GM12878 (cell line): ENCODE results near the gene SCT. TPM values are rescaled to one million over a fixed set of nuclear protein-coding genes. Genes with fewer than 3 reads are reported as not detected.
A peak's percentile ranks its signal among the peaks of the same experiment; 100 is the strongest.

ENCODE experiments used
- ATAC-seq: fragments of 200-7000 bp; cut with Tn5 transposase; 3 replicates; pipeline ENCODE4 v1.9.1; 2020; ENCODE audit warnings: mild to moderate bottlenecking, moderate library complexity
- BruUV-seq: library from RNA; stranded (reverse); fragments of 400-500 nt; replicated peaks from 2 replicates; lab custom pipeline; 2021; lab: Mats Ljungman, UMichigan
- CTCF ChIA-PET: fragments of 300-600 bp; sonication (Branson Sonifier 250); formaldehyde crosslinking; extraction: SDS; loops from one replicate; lab custom pipeline; 2021; ENCODE audit warnings: inconsistent platforms; lab: Yijun Ruan, JAX
- POLR2A ChIA-PET: fragments of 350-600 bp; formaldehyde crosslinking; extraction: SDS; loops from one replicate; lab custom pipeline; 2021; ENCODE audit warnings: inconsistent platforms; lab: Charles Lee
- RAD21 ChIA-PET: fragments of 300-600 bp; sonication (Branson Sonifier 250); formaldehyde crosslinking; loops from one replicate; lab custom pipeline; 2023; ENCODE audit warnings: antibody characterized with exemption; ENCODE audit not compliant: unreplicated experiment; lab: Charles Lee
- SMC1A ChIA-PET: fragments of 300-600 bp; sonication (Branson Sonifier 250); formaldehyde crosslinking; loops from one replicate; lab custom pipeline; 2023; ENCODE audit not compliant: unreplicated experiment, uncharacterized antibody; lab: Charles Lee
- DNase-seq: peaks from one replicate; pipeline ENCODE4 v3.0.0-alpha.2; 2011; ENCODE audit warnings: low read depth, low spot score
- FAIRE-seq: peaks from 3 replicates; lab custom pipeline; 2011; peaks lifted over from hg19 to GRCh38; lab: Jason Lieb, UNC
- H2AFZ ChIP-seq: 2 replicates; pipeline ENCODE4 v1.6.0; 2011; ENCODE audit warnings: low read depth, low read length, control low read depth; ENCODE audit not compliant: control insufficient read depth
- H3K27ac ChIP-seq: 2 replicates; pipeline ENCODE4 v1.5.1; 2011; ENCODE audit warnings: control low read depth; ENCODE audit not compliant: control insufficient read depth, insufficient read depth
- H3K27me3 ChIP-seq, 2 experiments: replicated peaks in 1 of 2; 2 replicates each; pipeline versions ENCODE4 v1.6.0 to v1.6.1; 2011; ENCODE audit warnings: low read length in 1 of 2; ENCODE audit not compliant: control insufficient read depth in 2 of 2, insufficient read depth in 2 of 2
- H3K36me3 ChIP-seq, 2 experiments: 2 replicates each; pipeline ENCODE4 v1.5.1; 2011; ENCODE audit warnings: low read length in 1 of 2; ENCODE audit not compliant: control insufficient read depth in 2 of 2, insufficient read depth in 2 of 2
- H3K4me1 ChIP-seq: 2 replicates; pipeline ENCODE4 v1.6.1; 2011; ENCODE audit warnings: mild to moderate bottlenecking, low read length, moderate library complexity, mixed read lengths; ENCODE audit not compliant: control insufficient read depth, insufficient read depth
- H3K4me2 ChIP-seq: 2 replicates; pipeline ENCODE4 v1.6.0; 2011; ENCODE audit warnings: control low read depth; ENCODE audit not compliant: control insufficient read depth, insufficient read depth
- H3K4me3 ChIP-seq: fragments of 200-600 bp; sonication (generic); 2 replicates; pipeline ENCODE4 v1.5.1; 2016
- H3K79me2 ChIP-seq: 2 replicates; pipeline ENCODE4 v1.6.0; 2011; ENCODE audit warnings: low read length; ENCODE audit not compliant: control insufficient read depth, insufficient read depth
- H3K9ac ChIP-seq: 2 replicates; pipeline ENCODE4 v1.8.0; 2011; ENCODE audit warnings: low read length, control low read depth, mixed read lengths; ENCODE audit not compliant: control insufficient read depth, insufficient read depth
- H3K9me3 ChIP-seq: replicated peaks from 3 replicates; pipeline ENCODE4 v1.5.1; 2011; ENCODE audit warnings: mild to moderate bottlenecking, low read length; ENCODE audit not compliant: control insufficient read depth, insufficient read depth
- H4K20me1 ChIP-seq: 2 replicates; pipeline ENCODE4 v1.6.0; 2011; ENCODE audit not compliant: control insufficient read depth, insufficient read depth
- BCL11A ChIP-seq: IDR thresholded peaks from 2 replicates; pipeline ENCODE4 v1.6.1; 2011; ENCODE audit warnings: low read depth, low read length
- BHLHE40 ChIP-seq, 2 experiments: fragments of 450-650 bp in 1 of 2; IDR thresholded peaks; 2 replicates each; pipeline ENCODE4 v1.6.1; 2011 to 2017; ENCODE audit warnings: low read depth in 2 of 2, borderline replicate concordance in 1 of 2, improper control_type of control experiment in 1 of 2, low read length in 1 of 2, mild to moderate bottlenecking in 1 of 2
- CBX5 ChIP-seq: sonication (generic); IDR thresholded peaks from 2 replicates; pipeline ENCODE4 v1.6.1; 2016; ENCODE audit warnings: low read depth, moderate library complexity, mild to moderate bottlenecking, inconsistent platforms
- ETV6 ChIP-seq, 2 experiments: fragments of 450-650 bp in 1 of 2; IDR thresholded peaks in 1 of 2; conservative IDR thresholded peaks in 1 of 2; 2 replicates each; pipeline ENCODE4 v1.6.1; 2014; ENCODE audit warnings: antibody characterized with exemption in 1 of 2, borderline replicate concordance in 1 of 2, low read depth in 1 of 2, mild to moderate bottlenecking in 1 of 2, moderate library complexity in 1 of 2
- IKZF2 ChIP-seq, 2 experiments: fragments of 450-650 bp; IDR thresholded peaks; 2 replicates each; pipeline ENCODE4 v1.6.1; 2017; ENCODE audit warnings: mild to moderate bottlenecking in 2 of 2, moderate library complexity in 2 of 2
- LARP7 ChIP-seq: fragments of 450-650 bp; IDR thresholded peaks from 2 replicates; pipeline ENCODE4 v1.6.1; 2017; ENCODE audit warnings: mild to moderate bottlenecking
- MTA2 ChIP-seq: fragments of 450-650 bp; IDR thresholded peaks from 2 replicates; pipeline ENCODE4 v1.6.1; 2016; ENCODE audit warnings: low read depth, mild to moderate bottlenecking, moderate library complexity
- NFYA ChIP-seq: IDR thresholded peaks from 2 replicates; pipeline ENCODE4 v1.6.1; 2011; ENCODE audit warnings: low read depth, mild to moderate bottlenecking, low read length, improper control_type of control experiment, borderline replicate concordance
- NFYB ChIP-seq: IDR thresholded peaks from 2 replicates; pipeline ENCODE4 v1.6.1; 2011; ENCODE audit warnings: low read depth, mild to moderate bottlenecking, low read length, improper control_type of control experiment, moderate library complexity; ENCODE audit not compliant: insufficient read depth
- POLR2A ChIP-seq: IDR thresholded peaks from 2 replicates; pipeline ENCODE4 v1.6.1; 2011; ENCODE audit warnings: low read depth, mild to moderate bottlenecking, low read length
- SP1 ChIP-seq: IDR thresholded peaks from one replicate; pipeline ENCODE4 v1.6.1; 2011; ENCODE audit warnings: low read depth, low read length
- SUPT20H ChIP-seq: IDR thresholded peaks from 2 replicates; pipeline ENCODE4 v1.6.1; 2011; ENCODE audit warnings: low read depth, mild to moderate bottlenecking, low read length, moderate library complexity, borderline replicate concordance; ENCODE audit not compliant: control insufficient read depth
- TCF12 ChIP-seq: IDR thresholded peaks from 2 replicates; pipeline ENCODE4 v1.6.1; 2011; ENCODE audit warnings: low read depth, mild to moderate bottlenecking, low read length
- ZNF24 ChIP-seq: fragments of 450-650 bp; IDR thresholded peaks from 2 replicates; pipeline ENCODE4 v1.6.1; 2017; ENCODE audit warnings: antibody characterized with exemption, mild to moderate bottlenecking
- WGBS: methylation state at CpG from one replicate; pipeline ENCODE4 v1.1.6; 2016; ENCODE audit warnings: low lambda C conversion rate; ENCODE audit not compliant: insufficient replicate concordance, insufficient coverage; ENCODE audit errors: missing lambda C conversion rate; 5-methylcytosine and 5-hydroxymethylcytosine counted together
- in situ Hi-C: fragments of 300-500 bp; cut with MboI; formaldehyde crosslinking; loops from 9 replicates; pipeline ENCODE4 v1.14.3; 2018; ENCODE audit warnings: mixed read lengths
- intact Hi-C: fragments of 100-400 bp; cut with micrococcal nuclease; formaldehyde crosslinking; loops from one replicate; pipeline ENCODE4 v1.14.2; 2022; ENCODE audit not compliant: unreplicated experiment
- polyA plus RNA-seq, 11 experiments: library from polyadenylated mRNA; depleted of rRNA in 4 of 11; unstranded in 6 of 11; stranded (reverse) in 5 of 11; fragments of >200 nt; fragmentation: Nextera tagmentation in 4 of 11; fragmentation: Illumina TruSeq in 1 of 11; extraction: Ambion mirVana in 4 of 11; extraction: Trizol in 1 of 11; gene quantifications; 1 replicate in 1 of 11; 2 replicates in 10 of 11; pipeline versions ENCODE4 v1.2.1 to v1.2.3, GENCODE V29; 2011 to 2016; ENCODE audit warnings: inconsistent platforms in 2 of 11, missing spikeins in 2 of 11, low read depth in 1 of 11
- total RNA-seq, 4 experiments: library from RNA; depleted of rRNA in 3 of 4; stranded (reverse); fragments of >200 nt in 3 of 4; fragmentation: Illumina TruSeq in 1 of 4; extraction: Trizol in 1 of 4; gene quantifications; 2 replicates each; pipeline versions ENCODE4 v1.2.1 to v1.2.3, GENCODE V29; 2013 to 2021

SCT gene
- total and polyA plus RNA-seq, 10 of the 15 experiments (the other 5 are each of a cell fraction or from before 2014, with no cell fraction given), result not detected

GRCh38 chr11:641806-642370 is 14.9 kb upstream of the SCT start:
- H3K4me1 ChIP-seq, result peaks cover 13% of the 10 kb centered on the region
- H3K4me2 ChIP-seq, result no peak overlapping the region
- RAD21 ChIA-PET, result no interaction called here
- in situ Hi-C loops (no loop called here), intact Hi-C loops (no loop called here)
- H3K9ac ChIP-seq, result no peak overlapping the region
- CTCF ChIA-PET, result no interaction called here
- no peak overlapping the region for H2AFZ ChIP-seq
- peaks cover 0 to 2% of the 10 kb centered on the region in 2 experiments; a peak in 3 of 4 replicates for H3K36me3 ChIP-seq
- SMC1A ChIA-PET, result no interaction called here
- no peaks in the 10 kb centered on the region for H3K79me2 ChIP-seq
- H4K20me1 ChIP-seq, result no peaks in the 10 kb centered on the region
- POLR2A ChIA-PET, result no interaction called here
- H3K9me3 ChIP-seq, result no peaks in the 10 kb centered on the region
- TF ChIP-seq POLR2A (0 out of 2 replicates have a peak, but pooled peaks have one; percentile 47), NFYB (no peak)
- TF ChIP-seq, all 136 proteins: peak for 1
- peaks cover 0 to 5% of the 10 kb centered on the region in 2 experiments; a peak in 2 of 4 replicates for H3K27me3 ChIP-seq
- 84% methylated on average over 19 of the region's 19 CpGs for WGBS
- BruUV-seq, result no TSS peak
- no peak overlapping the region for H3K4me3 ChIP-seq
- ATAC-seq (no peak), FAIRE-seq (no peak), DNase-seq (no peak)
- H3K27ac ChIP-seq, result no peak overlapping the region

- RAD21 ChIA-PET, result no interaction called here
- Histone ChIP-seq H3K4me1 (peaks cover under 1% of the 10 kb centered on the region), H3K4me2 (no peak overlapping the region), H2AFZ (no peak overlapping the region), H3K9me3 (no peaks in the 10 kb centered on the region), H3K27me3 (peaks cover 0 to 5% of the 10 kb centered on the region in 2 experiments; a peak in 2 of 4 replicates), H3K27ac (no peak overlapping the region), H4K20me1 (no peaks in the 10 kb centered on the region), H3K36me3 (peaks cover 0 to 2% of the 10 kb centered on the region in 2 experiments; a peak in 2 of 4 replicates), H3K4me3 (no peak overlapping the region), H3K79me2 (no peaks in the 10 kb centered on the region), H3K9ac (no peak overlapping the region)
- WGBS, result 28% methylated on average over 26 of the region's 69 CpGs
- ATAC-seq (no peak), FAIRE-seq (no peak), DNase-seq (no peak)
- BruUV-seq, result no TSS peak
- intact Hi-C loops (no loop called here), in situ Hi-C loops (no loop called here)
- SMC1A ChIA-PET, result no interaction called here
- POLR2A ChIA-PET, result no interaction called here
- CTCF ChIA-PET, result no interaction called here
- no peak for TF ChIP-seq ETV6 (conservative IDR thresholded peaks at IDR 0.05 in 1 of 2, IDR thresholded peaks at IDR 0.05 in 1 of 2; ENCODE audit: borderline replicate concordance in 1 of 2, low read depth in 1 of 2)
- TF ChIP-seq POLR2A, result 0 out of 2 replicates have a peak, but pooled peaks have one; percentile 9
- no peak for TF ChIP-seq BCL11A
- TF ChIP-seq SP1, result no peak
- no peak for TF ChIP-seq SUPT20H
- TF ChIP-seq NFYA, result no peak
- no peak for TF ChIP-seq ZNF24
- TF ChIP-seq CBX5, result no peak
- no peak for TF ChIP-seq IKZF2 (IDR thresholded peaks at IDR 0.05)
- no peak for TF ChIP-seq BHLHE40 (IDR thresholded peaks at IDR 0.05; ENCODE audit: borderline replicate concordance in 1 of 2, low read depth in 2 of 2, low read length in 1 of 2)
- TF ChIP-seq LARP7, result no peak
- no peak for TF ChIP-seq TCF12
- no peak for TF ChIP-seq MTA2
Observed at GRCh38 chr11:640021-640706, 13.2 kb upstream of the SCT start.
